GM21447 (cell line): Measurements from ENCODE around the gene CMPK2.

Experiments
- ATAC-seq: cut with Tn5 transposase; IDR thresholded peaks from one replicate; pipeline ENCODE4 v1.9.1; 2021; ENCODE audit not compliant: unreplicated experiment

CMPK2 gene

DNA sequence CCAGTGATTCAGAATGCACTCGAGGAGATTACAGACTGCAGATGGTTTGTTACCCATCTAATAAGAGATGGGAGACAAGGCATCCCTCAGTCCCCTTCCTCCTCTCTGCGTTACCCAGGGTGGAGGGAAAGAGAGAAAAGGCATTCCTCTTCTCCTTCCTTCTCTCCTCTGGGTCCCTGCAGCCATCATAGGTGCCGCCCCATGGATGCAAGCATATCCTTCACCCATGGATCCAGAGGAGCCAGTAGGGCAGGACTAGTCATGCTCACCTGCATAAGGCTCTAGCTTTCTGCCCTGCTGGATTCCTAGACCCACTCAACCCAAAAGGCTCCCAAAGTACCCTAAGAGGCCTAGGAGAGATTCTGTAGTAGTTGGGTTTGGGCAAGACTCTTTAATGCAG lies 20.4 kb downstream of the CMPK2 start:
- ATAC-seq = no peak

DNA sequence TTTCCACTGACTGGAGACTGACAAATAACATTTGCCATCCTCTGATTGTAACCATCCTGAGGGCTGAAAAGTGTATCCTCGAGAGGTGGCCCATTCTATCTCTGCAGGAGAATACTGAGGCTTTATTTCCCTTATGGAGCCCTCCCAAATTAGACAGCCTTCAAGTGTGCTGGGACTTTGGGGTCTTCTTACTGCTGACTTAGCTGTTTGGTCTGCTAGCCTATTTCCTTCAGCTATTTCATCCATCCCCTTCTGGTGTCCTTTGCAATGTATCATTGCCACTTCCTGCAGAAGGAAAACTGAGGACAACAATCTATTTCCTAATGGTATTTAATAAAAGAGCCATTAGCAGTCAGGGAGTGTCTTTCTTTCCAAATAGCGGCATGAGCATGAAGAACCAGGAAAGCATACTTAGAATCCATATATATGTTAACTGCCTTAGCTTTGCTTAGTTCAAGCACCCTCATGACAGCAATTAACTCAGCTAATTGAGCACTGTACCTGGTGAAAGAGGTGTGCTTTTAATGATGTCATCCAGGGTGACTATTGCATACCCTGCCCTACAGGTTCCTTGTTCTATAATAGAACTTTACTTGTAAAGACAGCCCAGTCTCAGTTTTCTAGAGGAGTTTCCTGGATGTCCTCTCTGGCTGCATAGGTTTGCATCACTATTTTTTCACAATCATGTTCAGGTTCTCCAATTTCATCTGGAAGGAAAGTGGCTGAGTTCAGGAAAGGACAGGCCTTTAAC lies 24.0 kb downstream of the CMPK2 start:
- ATAC-seq = no peak

DNA sequence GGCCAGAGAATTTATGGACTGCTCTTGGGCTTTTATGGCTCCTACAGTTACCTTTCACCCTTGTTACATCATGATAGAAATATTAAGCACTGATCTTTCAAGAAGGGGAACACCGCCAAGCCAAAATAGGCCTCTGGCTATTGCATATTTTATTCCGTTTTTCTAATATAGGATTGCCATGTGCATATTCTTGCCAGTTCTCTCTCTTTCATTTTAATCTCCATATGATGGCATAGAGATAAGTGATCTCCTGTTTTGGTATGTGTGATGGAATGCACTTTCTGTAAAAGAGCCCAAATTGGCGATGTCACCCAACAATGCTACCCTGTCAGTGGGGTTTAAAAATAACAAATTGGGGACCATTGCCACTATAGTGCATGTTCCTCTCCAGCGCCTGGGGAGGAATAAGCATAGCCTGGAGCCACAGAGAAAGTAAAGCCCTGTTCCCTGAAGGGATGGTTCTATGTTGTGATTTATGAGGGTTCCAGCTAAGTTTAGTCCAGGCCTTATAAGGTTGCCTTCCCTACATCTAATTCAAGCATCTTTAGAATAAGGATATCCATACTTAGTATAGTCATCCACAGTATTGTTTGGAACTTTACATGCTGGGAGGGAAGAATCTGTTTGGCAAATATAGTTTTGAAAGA lies 26.9 kb downstream of the CMPK2 start:
- no peak for ATAC-seq

DNA sequence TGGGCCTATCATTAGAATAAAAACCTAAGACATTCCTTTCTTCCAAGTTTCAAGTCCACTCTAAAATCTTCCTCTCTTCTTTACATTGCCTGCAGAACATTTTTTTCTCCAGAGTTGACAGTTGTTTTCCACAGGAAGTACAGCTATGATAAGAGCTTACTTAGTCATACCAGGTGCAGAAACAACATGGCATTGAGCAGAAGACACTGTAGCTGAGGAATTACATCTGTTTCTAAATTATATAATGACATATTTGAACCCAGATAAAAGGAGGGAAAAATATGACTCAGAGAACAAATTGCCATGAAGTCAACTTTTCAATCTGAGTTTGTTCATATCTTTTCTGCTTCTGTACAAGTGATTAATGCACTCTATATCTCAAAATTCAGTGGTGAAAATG lies 30.2 kb downstream of the CMPK2 start:
- ATAC-seq = no peak

DNA sequence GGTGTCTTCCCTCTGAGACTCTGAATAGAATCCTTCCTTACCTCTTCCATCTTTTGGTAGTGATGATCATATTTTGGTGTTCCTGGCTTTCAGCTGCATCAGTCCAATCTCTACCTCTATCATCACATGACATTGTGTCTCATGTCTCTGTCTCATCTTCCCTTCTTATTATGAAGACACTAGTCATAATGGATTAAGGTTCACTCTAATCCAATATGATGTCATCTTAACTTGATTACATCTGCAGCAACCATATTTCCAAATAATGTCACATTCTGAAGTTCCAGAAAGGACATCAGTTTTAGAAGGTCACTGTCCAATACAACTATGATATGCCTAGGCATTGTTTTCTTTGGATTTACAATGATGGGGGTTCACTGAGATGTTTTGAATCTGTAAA lies 31.5 kb downstream of the CMPK2 start:
- no peak for ATAC-seq

DNA sequence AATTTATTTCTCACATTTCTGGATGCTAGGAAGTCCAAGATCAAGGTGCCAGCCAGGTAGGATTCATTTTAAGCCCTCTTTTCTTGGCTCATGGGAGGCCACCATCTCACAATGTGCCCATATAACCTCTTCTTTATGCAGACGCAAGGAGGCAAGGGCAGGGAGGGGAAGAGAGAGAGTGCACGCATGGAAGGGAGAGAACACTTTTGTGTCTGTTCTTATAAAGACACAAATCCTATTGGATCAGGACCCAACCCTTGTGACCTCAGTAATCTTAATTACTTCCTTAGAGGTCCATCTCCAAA lies 32.5 kb downstream of the CMPK2 start:
- no peak for ATAC-seq

DNA sequence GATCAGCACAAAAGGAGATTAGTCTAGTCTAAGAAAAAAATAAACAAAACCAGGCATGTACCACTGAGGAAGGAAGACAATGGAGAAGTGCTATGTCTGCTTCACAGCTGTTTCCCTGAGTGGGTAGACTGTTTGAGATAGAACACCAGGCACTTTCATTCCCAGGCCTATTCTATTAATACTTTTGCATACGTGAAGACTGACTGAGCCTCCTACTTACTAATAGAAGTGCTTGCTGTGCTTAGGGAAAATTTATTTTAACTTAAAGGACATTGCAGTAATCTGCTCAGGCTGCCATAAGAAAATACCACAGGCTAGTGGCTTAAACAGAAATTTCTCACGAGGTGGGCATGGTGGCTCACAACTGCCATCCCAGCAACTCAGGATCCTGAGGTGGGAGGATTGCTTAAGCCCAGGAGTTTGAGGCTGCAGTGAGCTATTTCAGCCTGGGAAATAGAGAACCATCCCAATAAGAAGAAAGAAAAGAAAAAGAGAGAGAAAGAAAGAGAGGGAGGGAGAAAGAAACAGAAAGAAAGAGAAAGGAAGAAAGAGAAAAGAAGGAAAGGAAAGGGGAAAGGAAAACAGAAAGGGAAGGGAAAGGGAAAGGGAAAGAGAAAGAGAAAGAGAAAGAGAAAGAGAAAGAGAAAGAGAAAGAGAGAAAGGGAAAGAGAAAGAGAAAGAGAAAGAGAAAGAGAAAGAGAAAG lies 33.0 kb downstream of the CMPK2 start:
- no peak for ATAC-seq

DNA sequence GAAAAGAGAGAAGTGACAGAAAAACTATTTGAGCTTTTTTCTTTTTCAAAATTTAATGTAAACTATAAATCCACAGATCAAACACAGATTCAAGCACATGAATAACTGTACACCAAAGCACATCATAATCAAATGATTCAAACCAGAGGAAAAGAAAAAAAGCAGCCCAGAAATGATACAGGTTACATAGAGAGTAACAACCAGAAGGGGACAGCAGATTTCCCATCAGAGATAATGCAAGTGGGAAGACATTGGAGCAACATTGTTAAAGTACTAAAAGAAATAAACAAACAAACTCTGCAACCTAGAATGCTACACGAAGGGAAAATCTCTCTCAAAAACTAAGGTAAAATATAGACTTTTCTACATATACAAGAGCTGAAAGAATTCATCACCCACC lies 34.5 kb downstream of the CMPK2 start:
- ATAC-seq = no peak

DNA sequence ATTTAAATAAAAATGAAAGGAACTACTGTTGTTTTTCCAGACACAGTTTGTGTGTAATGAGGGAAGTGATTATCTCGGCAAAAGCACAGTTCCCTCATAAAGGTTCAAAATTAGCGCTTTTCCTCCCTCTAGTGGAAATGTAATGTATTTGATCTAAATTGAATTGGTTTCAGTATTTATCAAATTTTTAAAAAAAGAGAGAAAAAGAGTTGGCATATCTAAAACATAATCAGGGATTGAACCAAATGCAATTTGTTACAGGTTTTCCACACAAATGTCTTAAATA lies 37.5 kb downstream of the CMPK2 start:
- no peak for ATAC-seq

DNA sequence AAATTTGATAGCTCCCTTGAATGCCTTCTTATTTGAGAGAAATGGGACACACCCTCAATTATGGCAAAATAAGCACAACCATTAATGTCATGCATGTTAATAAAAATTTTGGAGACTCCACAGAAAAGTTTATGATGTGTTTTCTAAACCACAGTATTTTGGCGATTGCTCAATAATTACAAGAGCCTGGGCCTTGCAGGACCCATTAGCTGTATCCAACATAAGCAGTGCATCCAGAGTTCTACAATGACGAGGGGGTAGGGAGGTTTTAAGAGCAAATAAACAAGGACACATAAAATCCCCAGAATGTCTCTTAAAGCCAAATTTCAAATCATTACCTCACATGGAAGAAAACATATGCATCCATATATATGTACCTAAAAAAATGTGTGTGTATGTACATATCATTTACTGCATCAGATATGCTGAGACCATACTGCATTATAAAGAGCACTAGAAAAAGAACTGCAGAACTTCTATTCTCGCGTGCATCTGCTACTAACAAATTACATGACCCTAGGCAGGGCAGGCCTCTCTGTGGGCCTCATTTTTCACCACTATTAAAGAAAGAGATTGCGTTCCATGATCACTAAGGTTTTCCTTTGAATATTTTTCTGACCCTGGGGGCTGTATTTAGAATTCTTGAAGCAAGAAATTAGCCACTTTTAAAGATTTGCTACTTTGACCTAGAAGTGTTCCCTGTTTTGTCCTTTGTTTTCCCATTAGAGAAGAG lies 38.0 kb downstream of the CMPK2 start:
- no peak for ATAC-seq

DNA sequence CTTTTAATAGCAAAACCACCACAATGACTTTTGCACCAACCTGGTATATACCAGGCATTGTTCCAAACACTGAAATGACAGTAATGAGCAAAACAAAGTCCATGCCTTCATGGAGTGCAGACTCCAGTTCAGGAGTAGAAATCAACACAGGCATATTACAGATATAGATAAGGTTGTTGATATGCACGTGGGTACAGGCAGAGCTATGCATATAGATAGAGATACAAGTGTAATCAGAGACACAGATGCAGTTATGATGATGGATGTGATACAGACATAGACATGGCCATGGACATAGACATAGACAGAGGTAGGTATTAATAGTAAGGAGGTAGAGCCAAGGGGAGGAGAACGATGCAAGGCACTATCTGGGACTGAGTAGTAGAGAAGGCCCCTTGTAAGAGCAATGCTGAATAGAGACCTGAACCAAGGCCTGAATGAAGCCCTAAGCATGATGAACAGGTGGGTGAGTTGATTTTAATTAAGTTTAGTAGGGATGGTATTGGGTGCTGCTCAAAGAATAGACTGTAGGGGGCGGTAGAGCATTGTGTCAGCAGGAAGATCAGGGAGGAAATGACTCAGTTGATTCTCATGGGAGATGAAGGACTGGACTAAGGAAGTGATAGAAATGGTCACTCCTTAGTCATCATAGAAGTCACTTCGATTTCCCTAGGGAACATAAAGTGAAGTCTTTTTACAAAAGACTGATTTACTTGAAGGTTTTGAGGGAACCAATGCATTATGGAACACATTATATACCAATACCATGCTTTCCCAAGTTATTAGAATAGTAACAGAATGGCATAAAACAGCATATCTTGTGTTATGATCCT lies 39.4 kb downstream of the CMPK2 start:
- ATAC-seq = peak; percentile 99

DNA sequence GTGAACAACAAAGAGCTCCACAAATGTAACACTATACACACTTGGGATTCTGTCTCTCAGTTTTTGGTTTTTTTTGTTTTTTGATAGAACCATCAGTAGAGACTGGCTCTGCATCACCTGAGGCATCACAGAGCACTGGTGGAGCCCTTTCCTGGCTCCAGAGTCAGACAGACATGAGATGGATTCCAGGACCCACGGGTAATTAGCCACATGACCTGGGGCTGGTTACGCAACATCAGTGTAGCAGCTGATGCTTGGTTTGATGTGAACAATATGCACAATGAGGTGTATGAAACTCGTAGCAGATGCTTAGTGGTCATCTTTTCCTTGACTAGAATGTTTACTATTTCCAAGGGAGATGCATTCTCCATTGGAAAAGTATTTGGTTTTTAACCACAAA lies 40.7 kb downstream of the CMPK2 start:
- ATAC-seq = no peak

DNA sequence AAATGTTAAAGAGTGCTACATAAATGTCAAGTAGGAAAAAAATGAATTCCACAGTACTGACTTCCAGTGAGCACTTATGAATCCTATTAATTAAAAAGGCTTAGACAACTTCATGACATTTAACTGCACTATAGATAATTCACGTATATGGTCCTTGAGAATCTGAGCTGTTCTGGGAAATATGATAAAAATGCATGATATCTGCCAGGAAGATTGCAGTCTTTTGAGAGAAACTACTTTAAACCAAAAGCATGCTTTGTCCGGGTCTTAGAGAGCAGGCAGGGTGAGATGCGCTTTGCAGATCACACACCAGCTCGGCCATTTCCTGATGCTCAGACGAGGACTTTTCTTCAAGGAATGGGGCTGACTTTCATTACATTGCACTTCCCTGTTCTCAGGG lies 42.6 kb downstream of the CMPK2 start:
- ATAC-seq = no peak

DNA sequence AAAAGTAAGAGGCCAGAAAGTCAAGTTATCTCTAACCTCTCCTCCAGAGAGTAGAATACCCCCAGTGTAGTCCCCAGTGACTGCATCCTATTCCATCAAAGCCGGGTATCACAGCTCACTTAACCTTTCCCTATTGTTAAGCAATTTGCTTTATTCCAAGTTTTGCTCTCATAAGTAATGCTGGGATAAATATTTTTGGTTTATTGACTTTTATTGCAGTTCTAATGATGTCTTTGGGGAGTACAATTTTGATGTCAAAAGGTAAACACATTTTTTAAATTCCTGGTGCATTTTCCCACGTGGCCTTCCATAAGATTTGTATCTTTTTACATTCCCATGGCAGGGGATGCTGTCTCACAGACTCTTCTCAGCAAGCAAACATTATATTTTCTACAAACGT lies 43.3 kb downstream of the CMPK2 start:
- ATAC-seq = no peak

DNA sequence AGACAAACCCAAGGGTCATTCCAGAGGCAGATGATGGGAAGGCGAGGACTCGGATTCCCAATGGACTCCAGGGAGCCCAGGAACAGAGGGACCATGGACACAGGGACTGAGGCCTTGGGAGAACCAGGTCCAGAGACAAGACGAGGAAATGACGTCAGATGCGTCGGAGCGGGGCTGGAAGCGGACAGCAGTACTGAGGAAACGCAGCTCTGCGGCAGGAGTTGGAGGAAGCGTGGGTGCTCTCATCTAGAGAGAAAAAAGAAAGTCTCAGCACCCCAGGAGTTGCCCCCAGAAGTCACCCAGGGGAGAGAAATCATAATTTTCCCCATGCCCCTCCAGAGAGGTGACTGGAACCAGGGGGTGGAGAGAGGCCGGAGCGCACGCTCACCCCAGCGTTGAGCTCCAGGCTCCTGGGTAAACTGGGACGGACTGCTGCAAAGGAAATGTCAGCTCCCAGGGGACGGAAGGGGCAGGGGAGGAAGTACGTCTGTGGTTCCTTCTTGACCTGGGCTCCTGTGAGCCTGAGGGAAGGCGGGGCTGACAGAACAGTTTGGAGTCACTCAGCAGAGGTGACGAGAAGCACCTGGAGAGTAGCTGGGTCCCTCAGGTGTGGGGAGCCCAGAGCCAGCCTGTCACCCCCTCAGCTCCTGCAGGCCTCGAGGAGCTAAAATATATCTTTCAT lies 44.7 kb downstream of the CMPK2 start:
- ATAC-seq = no peak

DNA sequence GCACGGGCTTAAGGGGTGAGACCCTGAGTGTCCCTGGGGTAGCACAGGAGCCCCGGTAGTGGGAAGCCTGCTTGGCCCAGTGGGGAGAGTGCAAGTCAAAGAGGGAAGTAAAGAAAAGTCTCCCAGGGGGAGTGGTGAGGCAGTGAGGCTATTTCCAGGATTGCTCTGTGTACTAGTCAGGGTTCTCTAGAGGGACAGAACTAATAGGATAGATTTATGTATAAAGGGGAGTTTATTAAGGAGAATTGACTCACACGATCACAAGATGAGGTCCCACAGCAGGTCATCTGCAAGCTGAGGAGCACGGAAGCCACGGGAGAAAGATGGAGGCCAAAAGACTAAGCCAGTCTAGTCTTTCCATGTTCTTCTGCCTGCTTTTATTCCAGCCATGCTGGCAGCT lies 45.5 kb downstream of the CMPK2 start:
- no peak for ATAC-seq

DNA sequence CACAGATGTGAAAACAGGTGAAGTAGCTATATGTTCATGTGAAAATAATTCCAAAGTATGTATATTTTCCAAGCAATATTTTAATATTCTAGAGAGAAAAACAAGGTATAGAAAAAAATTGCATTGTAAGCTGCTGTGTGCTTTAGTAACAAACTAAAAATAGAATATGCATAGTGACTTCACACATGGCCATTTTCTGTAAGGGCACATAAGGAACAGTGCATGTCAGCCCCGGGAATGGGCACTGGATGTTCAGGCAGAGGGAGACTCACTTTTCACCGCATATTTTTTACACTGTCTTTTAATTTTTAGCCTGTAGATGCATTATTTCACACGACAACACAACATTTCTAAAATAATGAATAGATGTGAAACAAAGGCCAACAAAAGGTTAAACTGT lies 46.0 kb downstream of the CMPK2 start:
- ATAC-seq = no peak

DNA sequence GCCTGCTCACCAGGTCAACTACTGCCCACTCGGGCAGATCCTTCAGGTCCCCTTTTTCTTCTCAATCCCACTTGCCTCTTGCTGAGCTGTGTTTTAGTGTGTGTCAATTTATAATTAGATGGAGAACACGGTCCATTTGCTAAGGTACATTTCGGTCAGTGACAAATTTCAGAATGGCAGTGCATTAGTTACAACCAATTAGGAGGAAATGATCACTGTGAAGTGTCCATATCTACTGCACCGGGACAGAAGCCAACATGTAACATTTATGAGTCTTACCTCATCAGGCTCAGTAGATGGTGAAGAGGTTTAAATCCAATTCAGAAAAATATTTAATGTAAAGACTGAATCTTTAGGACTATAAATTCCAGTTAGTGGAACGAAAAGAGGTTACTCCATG lies 47.7 kb downstream of the CMPK2 start:
- ATAC-seq = no peak

DNA sequence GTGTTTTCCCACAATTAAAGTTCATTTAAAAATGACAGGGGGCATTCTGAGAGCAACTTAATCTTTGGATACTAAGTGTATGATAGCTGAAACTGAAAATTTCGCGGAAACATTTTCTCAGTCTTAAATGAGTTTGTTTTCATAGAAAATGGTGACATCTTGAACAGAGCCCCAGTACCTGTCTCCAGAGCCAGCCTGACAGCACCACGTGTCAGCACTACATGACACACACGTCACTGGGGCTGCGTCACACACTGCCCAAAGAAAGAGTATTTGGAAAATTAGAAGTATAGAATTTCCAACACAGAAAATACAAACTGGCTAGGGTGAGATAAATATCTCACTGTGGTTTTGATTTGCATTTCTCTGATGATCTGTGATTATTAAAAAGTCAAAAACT lies 50.8 kb downstream of the CMPK2 start:
- no peak for ATAC-seq

DNA sequence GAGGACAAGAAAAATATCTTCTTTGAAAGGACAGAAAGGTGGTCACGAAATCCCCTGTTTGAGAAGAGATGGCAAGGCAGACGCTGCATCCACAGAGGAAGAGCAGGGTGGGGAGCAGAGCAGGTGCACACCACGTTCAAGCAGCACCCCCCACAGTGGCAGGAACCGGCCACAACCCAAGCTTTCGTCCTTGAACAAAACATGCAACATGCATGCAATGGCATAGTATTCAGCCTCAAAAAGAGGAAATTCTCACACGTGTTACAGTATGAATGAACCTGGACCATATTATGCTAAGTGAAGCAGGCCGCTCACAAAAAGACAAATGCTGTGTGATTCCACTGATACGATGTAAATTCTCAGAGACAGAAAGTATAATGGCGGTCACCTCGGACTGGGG lies 51.4 kb downstream of the CMPK2 start:
- no peak for ATAC-seq

DNA sequence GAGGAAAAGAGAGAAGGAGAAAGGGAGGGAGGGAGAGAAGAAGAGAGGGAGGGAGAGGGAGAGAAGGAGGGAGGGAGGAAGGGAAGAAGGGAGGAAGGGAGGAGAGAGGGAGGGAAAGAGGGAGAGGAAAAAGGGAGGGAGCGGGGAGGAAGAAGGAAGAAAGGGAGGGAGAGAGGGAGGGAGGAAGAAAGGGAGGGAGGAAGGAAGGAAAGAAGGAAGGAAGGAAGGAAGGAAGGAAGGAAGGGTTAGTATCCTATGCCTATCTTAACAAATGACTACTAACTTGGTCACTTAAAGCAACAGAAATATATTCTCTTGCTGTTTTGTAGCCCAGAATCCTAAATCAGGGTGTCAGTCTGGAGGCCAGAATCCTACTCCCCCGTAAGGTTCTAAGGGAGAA lies 52.1 kb downstream of the CMPK2 start:
- ATAC-seq = no peak
